ENCODE measurements around the gene DTX4. TPM values are rescaled to one million over a fixed set of nuclear protein-coding genes. Genes with fewer than 3 reads are reported as not detected.

The DTX4 gene
- polyA plus RNA-seq, 1 of the 3 experiments (the other 2 are of a cell fraction): 0.05 TPM

- no peaks in the 10 kb centered on the region for H3K79me2 ChIP-seq (ENCODE audit: insufficient read depth)
- DNase-seq: no peak
- no peak overlapping the region for H3K4me2 ChIP-seq
- no peaks in the 10 kb centered on the region for H3K9me3 ChIP-seq
- H2AFZ ChIP-seq (ENCODE audit: low read depth): no peak overlapping the region
- H3K4me1 ChIP-seq (ENCODE audit: control insufficient read depth in 1 of 2, insufficient read depth in 2 of 2, low read depth in 1 of 2, low read length in 1 of 2): no peaks in the 10 kb centered on the region
- POLR2A ChIA-PET: no interaction called here
- H3K4me3 ChIP-seq (ENCODE audit: low read depth in 2 of 2, low read length in 1 of 2): no peak overlapping the region
- H3K9ac ChIP-seq: no peak overlapping the region
- H3K9me2 ChIP-seq: no peaks in the 10 kb centered on the region
- H3K27ac ChIP-seq (ENCODE audit: low read depth in 2 of 2, low read length in 1 of 2): no peak overlapping the region
- H3K27me3 ChIP-seq (ENCODE audit: insufficient read depth): no peaks in the 10 kb centered on the region
- H4K20me1 ChIP-seq (ENCODE audit: insufficient read depth): no peaks in the 10 kb centered on the region
- no peaks in the 10 kb centered on the region for H3K36me3 ChIP-seq (replicated peaks in 1 of 2; ENCODE audit: control insufficient read depth in 1 of 2, insufficient read depth in 2 of 2, low read length in 1 of 2)
- TF ChIP-seq MAX (IDR thresholded peaks at IDR 0.05; ENCODE audit: low read depth) (no peak), TEAD4 (IDR thresholded peaks at IDR 0.05; ENCODE audit: borderline replicate concordance, insufficient read depth) (no peak), PBX3 (IDR thresholded peaks at IDR 0.05) (no peak)
- CTCF ChIA-PET: interaction anchor here (1.0 kb wide), 2 partner anchors 16 to 458 kb away, joined by 3 to 5 read pairs; no protein-coding TSS in a partner anchor
- 6% methylated on average over 2 of the region's 2 CpGs for WGBS (ENCODE audit: low lambda C conversion rate)
- H3F3A ChIP-seq (replicated peaks; ENCODE audit: insufficient read depth): no peaks in the 10 kb centered on the region
Observed at GRCh38 chr11:59222464-59223060, 50.6 kb downstream of the DTX4 start.

GRCh38 chr11:59223177-59223576 lies 51.2 kb downstream of the DTX4 start:
- no peak overlapping the region for H3K9ac ChIP-seq
- no peaks in the 10 kb centered on the region for H3K9me3 ChIP-seq
- 64% methylated on average over 1 of the region's 1 CpG for WGBS (ENCODE audit: low lambda C conversion rate)
- H3K36me3 ChIP-seq (replicated peaks in 1 of 2; ENCODE audit: control insufficient read depth in 1 of 2, insufficient read depth in 2 of 2, low read length in 1 of 2): no peaks in the 10 kb centered on the region
- H3K4me1 ChIP-seq (ENCODE audit: control insufficient read depth in 1 of 2, insufficient read depth in 2 of 2, low read depth in 1 of 2, low read length in 1 of 2): no peaks in the 10 kb centered on the region
- H3K4me2 ChIP-seq: no peak overlapping the region
- no peak for DNase-seq
- H4K20me1 ChIP-seq (ENCODE audit: insufficient read depth): no peaks in the 10 kb centered on the region
- TF ChIP-seq YY1 (IDR thresholded peaks at IDR 0.05; ENCODE audit: low read depth) (no peak), RAD21 (IDR thresholded peaks at IDR 0.05; ENCODE audit: low read length) (no peak), ELF1 (IDR thresholded peaks at IDR 0.05) (no peak), PBX3 (IDR thresholded peaks at IDR 0.05) (no peak), TEAD4 (IDR thresholded peaks at IDR 0.05; ENCODE audit: borderline replicate concordance, insufficient read depth) (no peak), CHD2 (IDR thresholded peaks at IDR 0.05; ENCODE audit: low read length, partially characterized antibody) (no peak), RFX5 (IDR thresholded peaks at IDR 0.05; ENCODE audit: low read length) (no peak), RCOR1 (IDR thresholded peaks at IDR 0.05; ENCODE audit: low read length) (no peak), REST (IDR thresholded peaks at IDR 0.05; ENCODE audit: low read depth, low read length) (no peak), SMC3 (IDR thresholded peaks at IDR 0.05; ENCODE audit: low read depth, low read length) (no peak), USF2 (IDR thresholded peaks at IDR 0.05; ENCODE audit: borderline replicate concordance, low read depth, low read length) (no peak), SIN3A (IDR thresholded peaks at IDR 0.05; ENCODE audit: borderline replicate concordance, low read depth, low read length) (no peak), TAF1 (IDR thresholded peaks at IDR 0.05; ENCODE audit: borderline replicate concordance, low read depth, low read length) (no peak), JUND (IDR thresholded peaks at IDR 0.05) (no peak), MAX (IDR thresholded peaks at IDR 0.05; ENCODE audit: low read depth) (no peak), FOXJ3 (CRISPR knock-in tag; IDR thresholded peaks at IDR 0.05) (no peak), POLR2AphosphoS5 (IDR thresholded peaks at IDR 0.05; ENCODE audit: low read depth, low read length) (no peak)
- ChIA-PET POLR2A (no interaction called here), CTCF (interaction anchor here (1.0 kb wide), 2 partner anchors 17 to 457 kb away, joined by 3 to 5 read pairs; no protein-coding TSS in a partner anchor)
- no peaks in the 10 kb centered on the region for H3F3A ChIP-seq (replicated peaks; ENCODE audit: insufficient read depth)
- no peaks in the 10 kb centered on the region for H3K27me3 ChIP-seq (ENCODE audit: insufficient read depth)
- H3K4me3 ChIP-seq (ENCODE audit: low read depth in 2 of 2, low read length in 1 of 2): no peak overlapping the region
- H3K9me2 ChIP-seq: no peaks in the 10 kb centered on the region
- H2AFZ ChIP-seq (ENCODE audit: low read depth): no peak overlapping the region
- H3K79me2 ChIP-seq (ENCODE audit: insufficient read depth): no peaks in the 10 kb centered on the region
- no peak overlapping the region for H3K27ac ChIP-seq (ENCODE audit: low read depth in 2 of 2, low read length in 1 of 2)
